Measurements from ENCODE around the gene GOLGA5.

DNA sequence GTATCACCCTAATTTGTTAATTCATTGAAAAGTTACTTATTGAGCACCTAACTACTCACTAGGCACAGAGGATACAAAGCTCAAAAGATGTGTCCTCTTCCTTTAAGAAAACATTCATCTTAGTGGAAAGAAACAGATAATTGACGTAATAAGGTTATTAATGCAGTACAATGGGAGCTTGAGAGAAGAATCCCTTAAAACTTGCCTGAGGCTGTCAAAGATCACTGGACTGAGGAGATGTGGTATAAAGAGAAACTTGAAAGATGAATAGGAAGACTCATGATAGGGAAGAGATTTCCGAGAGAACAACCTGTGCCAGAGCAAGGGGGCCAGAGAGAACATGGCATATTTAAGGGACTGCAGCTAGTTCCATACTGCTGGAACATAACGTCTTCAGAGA lies 19.1 kb downstream of the GOLGA5 start:
- TF ChIP-seq POLR2AphosphoS5 (IDR thresholded peaks at IDR 0.05; ENCODE audit: low read depth, low read length) (no peak), POLR2A (IDR thresholded peaks at IDR 0.05; ENCODE audit: low read depth, low read length) (no peak), TAF1 (IDR thresholded peaks at IDR 0.05; ENCODE audit: low read depth, low read length) (no peak), PAX5 (IDR thresholded peaks at IDR 0.05; ENCODE audit: insufficient read depth, low read length, severe bottlenecking) (no peak), SPI1 (IDR thresholded peaks at IDR 0.05; ENCODE audit: low read depth, low read length) (no peak)

Measured in GM12891 (cell line).